DMS 273 treated with DMSO at 0.1 percent for 48 hours (cell line): ENCODE data around the gene TRMT112.
A peak's percentile ranks its signal among the peaks of the same experiment; 100 is the strongest.

Experiments used
- DNase-seq: peaks from one replicate; lab custom pipeline; 2025; lab: John Stamatoyannopoulos, UW

The TRMT112 gene

GRCh38 chr11:64269540-64270220, 47.7 kb downstream of the TRMT112 start:
- DNase-seq, result peak; percentile 95

GRCh38 chr11:64268893-64269539, 48.3 kb downstream of the TRMT112 start:
- no peak for DNase-seq

- peak; percentile 68 for DNase-seq
These were observed 49.1 kb downstream of the TRMT112 start for GRCh38 chr11:64268025-64268892.

GRCh38 chr11:64267207-64267945, 50.0 kb downstream of the TRMT112 start:
- DNase-seq, result no peak
